Activated CD4-positive, alpha-beta T cell treated with anti-CD3 and anti-CD28 coated beads for 1 hour (primary cell): ENCODE data around the gene PQBP1.
"Not testable (repeated sequence)": the region's sequence is repeated elsewhere in the genome, so short reads cannot be mapped to it uniquely, and the experiment has no call there.

Experiments
- DNase-seq: peaks from one replicate; pipeline ENCODE4 v3.0.0-alpha.2; 2020

Gene PQBP1, protein sequence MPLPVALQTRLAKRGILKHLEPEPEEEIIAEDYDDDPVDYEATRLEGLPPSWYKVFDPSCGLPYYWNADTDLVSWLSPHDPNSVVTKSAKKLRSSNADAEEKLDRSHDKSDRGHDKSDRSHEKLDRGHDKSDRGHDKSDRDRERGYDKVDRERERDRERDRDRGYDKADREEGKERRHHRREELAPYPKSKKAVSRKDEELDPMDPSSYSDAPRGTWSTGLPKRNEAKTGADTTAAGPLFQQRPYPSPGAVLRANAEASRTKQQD

DNA sequence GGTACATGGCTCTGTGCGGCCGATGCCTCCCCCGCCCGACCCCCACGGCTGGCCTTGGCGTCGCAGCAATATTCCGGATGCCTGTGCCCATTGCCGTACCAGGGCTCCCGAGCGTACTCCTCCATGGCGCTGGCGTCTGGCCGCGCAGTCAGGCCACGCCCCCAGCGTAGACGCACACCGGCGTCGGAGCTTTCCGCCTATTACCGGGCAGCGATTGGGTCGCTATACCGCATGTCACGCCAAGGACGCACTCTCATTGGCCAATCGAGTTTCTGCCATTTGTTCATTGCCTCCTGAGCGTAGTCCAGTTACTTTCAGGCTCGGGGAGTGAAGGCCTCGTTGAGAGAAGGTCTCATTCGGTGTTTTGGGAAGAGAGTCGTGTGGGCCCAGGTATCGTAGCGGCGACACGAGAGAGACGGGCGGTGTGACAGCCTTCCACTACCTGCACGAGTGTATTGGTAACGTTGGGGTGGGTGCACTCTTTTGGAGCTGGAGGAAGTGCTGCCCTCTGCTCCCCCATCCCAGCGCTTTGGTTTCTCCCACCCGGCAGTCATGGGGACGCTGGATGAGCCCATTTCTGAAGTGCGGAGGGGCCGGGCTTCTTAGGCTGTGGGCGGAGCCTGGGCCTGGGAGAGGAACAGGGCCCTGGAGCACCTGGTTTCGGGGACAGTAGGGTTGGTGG is at the start of gene PQBP1, which contains the start of gene TIMM17B:
Gene PQBP1 (plus strand): TSS at position 306 of the 682 bp plus-strand sequence. CDS start 580 bp downstream, outside the sequence.
Gene TIMM17B (minus strand): TSS at position 144 of the 682 bp plus-strand sequence. CDS start 19 bp downstream, at position 125.
- DNase-seq, result peak; percentile 79

GRCh38 chrX:48848847-48849246 is 48.9 kb upstream of the PQBP1 start:
- DNase-seq, result no peak

DNA sequence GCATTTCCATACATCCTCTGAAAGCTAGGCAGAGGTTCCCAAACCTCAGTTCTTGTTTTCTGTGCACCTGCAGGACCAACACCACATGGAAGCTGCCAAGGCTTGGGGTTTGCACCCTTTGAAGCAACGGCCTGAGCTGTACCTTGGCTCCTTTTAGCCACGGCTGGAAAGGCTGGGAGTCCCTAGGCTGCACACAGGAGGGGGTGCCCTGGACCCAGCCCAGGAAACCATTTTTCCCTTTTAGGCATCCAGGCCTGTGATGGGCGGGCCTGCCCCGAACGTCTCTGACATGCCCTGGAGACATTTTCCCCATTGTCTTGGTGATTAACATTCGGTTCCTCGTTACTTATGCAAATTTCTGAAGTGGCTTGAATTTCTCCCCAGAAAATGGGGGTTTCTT is 44.9 kb upstream of the PQBP1 start:
- no peak for DNase-seq

- not testable (repeated sequence) for DNase-seq
Measured at GRCh38 chrX:48853494-48853893, 44.2 kb upstream of the PQBP1 start.

- not testable (repeated sequence) for DNase-seq
Measured at GRCh38 chrX:48854121-48854804, 43.5 kb upstream of the PQBP1 start.

- DNase-seq, result no peak
Measured at GRCh38 chrX:48854898-48855297, 42.8 kb upstream of the PQBP1 start.

GRCh38 chrX:48864210-48864609 is 33.5 kb upstream of the PQBP1 start:
- no peak for DNase-seq

- not testable (repeated sequence) for DNase-seq
Measured at GRCh38 chrX:48872017-48872416, 25.7 kb upstream of the PQBP1 start.

GRCh38 chrX:48876944-48877343 is 20.8 kb upstream of the PQBP1 start:
- DNase-seq, result not testable (repeated sequence)

DNA sequence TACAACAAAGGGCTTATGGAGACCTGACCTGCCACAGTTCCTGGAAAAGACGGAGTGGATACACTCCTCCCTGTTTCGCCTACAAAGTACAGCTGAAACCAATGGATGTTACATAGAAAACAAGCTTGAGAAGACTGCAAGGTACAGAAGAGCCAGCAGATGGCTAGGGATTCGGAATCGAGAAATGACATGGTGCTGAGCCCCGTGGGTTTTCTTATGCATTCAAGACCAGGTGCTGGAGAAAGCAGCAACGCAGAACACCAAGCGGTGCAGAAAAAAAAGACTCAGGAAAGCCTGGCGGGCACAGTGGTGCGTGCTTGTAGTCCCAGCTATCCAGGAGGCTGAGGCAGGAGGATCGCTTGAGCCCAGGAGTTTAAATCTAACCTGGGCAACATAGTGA is 14.0 kb upstream of the PQBP1 start:
- no peak for DNase-seq

DNA sequence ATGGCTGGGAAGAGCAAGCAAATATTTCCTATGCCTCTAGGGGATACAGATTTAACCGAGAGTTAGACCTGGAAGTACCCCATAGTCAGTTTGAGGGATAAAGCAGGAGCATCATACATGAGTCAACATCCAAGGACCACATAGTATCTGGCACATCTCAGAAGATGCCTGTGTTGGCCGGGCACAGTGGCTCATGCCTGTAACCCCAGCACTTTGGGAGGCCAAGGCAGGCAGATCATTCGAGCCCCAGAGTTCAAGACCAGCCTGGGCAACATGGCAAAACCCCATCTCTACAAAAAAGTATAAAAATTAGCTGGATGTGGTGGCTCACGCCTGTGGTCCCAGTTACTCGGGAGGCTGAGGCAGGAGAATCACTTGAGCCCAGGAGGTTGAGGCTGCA is 11.1 kb upstream of the PQBP1 start:
- DNase-seq, result not testable (repeated sequence)

DNA sequence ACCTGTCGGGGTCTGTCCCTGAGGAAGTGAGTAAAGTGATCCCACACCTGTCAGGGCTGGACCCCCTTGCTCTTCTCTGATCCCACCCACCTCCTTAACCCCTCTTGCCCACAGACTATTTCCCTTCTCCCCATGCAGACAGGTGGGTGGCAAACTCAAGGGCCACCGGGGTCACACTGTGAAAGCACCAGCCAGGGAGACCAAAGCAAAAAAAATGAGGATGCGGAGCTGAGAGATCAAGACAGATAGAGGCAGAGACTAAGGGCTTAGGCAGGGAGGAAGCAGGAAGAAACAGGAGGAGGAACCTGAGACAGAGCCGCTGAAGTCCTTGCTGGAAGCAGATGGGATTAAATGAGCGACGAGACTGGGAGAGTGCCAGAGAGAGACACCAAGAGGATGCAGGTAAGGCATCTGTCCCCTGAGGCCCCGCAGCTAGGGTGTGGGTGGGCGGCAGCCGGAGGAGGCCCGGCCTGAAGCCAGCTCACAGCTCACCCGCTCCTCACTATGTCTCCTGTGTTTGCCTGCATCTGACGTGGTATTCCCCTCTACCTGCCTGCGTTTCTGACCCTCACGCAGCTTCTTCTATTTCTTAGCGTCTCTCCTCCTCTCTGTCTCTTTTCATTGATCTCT is 7.3 kb upstream of the PQBP1 start:
- DNase-seq, result no peak

- DNase-seq, result no peak
Measured at GRCh38 chrX:48890934-48891401, 6.8 kb upstream of the PQBP1 start.

DNA sequence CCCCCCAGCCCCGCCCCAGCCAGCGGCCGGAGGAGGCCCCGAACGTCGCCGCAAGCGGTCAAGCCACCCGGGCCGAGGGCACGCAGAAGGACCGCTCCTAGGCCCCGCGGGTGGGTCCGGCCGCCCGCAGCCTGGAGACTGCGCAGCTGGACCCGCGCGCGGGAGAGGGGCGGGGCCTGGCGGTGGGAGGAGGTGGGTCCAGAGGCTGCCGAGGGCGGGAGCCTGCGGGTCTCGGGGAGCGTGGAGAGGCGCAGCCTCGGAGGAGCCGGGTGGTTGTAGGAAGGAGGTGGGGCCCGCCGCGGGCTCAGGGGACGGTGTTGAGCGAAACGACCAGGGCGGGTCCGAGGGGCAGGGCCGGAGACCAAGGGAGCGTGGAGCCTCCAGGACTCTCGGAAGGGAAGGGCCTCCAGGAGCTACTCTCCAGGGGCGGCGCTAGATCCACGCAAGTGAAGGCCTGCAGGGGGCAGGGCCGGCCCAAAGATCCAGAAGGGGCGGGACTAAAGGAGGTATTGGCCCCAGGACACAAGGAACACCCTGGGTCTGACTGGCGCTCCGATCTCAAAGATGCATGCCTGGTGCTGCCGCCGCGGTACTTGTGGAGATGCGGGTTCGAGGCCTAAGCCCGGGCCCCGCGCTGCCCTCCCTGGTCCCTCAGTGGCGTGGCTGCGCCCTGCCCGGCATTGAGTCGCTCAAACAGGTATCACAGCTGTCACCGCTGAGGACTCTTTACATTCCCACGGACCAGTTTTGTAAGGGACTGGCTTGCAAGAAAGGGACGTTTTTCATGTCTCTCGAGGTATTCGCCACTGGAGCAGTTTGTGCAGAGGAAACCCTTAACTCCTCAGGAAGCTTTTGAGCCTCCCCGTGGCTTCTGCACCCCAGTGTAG is 6.1 kb upstream of the PQBP1 start:
- DNase-seq, result peak; percentile 60

DNA sequence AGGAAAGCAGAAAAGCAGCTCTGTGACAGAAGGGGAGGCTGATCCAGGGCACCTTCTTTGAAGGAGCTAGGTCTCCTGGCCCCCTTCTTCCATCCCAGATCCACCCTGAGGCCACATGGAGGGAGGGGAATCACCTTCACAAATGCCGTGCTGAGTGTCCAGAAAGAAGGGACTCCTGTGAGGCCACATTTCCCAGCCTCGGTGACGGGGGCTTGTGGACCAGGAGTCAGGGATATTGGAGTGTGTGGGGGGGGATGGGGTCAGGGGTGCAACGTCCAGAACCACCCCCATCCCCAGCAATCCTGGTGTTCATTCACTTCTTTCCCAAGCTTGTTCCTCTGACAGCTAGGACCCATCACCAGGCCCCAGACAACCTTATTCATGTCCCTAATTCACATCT is 4.8 kb upstream of the PQBP1 start:
- DNase-seq, result no peak

GRCh38 chrX:48893556-48894348 is 4.0 kb upstream of the PQBP1 start:
- DNase-seq, result no peak

GRCh38 chrX:48894891-48895290 is 2.8 kb upstream of the PQBP1 start:
- DNase-seq, result no peak

DNA sequence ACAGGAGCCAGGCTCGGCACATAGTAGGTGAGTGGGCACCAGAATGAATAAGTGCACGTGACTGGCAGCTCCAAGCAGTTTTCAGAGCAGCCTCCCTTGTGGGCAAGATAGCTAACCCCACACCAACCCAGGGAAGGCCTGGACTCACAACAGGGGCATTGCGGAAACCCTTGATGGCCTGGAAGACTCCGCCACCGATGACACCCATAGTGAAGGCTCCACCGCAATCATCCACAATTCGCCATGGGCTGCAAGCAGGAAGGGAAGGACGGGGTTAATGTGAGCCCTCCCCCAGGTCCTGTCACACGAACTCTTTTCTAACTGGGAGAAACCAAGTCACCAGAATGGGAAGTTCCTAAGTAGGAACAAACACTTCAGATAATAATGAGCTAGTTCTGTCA is 1.1 kb upstream of the PQBP1 start:
- DNase-seq, result no peak

GRCh38 chrX:48897157-48897624 is 539 bp upstream of the PQBP1 start:
- no peak for DNase-seq

DNA sequence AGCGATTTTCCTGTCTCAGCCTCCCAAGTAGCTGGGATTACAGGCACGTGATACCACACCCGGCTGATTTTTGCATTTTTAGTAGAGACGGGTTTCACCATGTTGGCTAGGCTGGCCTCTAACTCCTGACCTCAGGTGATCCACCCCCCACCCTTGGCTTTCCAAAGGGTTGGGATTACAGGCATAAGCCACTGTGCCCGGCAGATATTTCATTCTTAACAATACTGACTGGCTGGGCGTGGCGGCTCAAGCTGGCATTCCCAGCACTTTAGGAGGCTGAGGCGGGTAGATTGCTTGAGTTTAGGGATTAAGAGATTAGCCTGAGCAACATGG is 1.3 kb downstream of the PQBP1 start:
- no peak for DNase-seq

- no peak for DNase-seq
Measured at GRCh38 chrX:48901069-48901468, 3.3 kb downstream of the PQBP1 start.
